HUDEP-2 (cell line): ENCODE measurements around the gene WDR5.

ENCODE experiments used
- DNase-seq, 76 experiments: peaks; one replicate each; lab custom pipeline; 2025; ENCODE audit not compliant: unreplicated experiment in 76 of 76; lab: John Stamatoyannopoulos, UW

Gene WDR5

DNA sequence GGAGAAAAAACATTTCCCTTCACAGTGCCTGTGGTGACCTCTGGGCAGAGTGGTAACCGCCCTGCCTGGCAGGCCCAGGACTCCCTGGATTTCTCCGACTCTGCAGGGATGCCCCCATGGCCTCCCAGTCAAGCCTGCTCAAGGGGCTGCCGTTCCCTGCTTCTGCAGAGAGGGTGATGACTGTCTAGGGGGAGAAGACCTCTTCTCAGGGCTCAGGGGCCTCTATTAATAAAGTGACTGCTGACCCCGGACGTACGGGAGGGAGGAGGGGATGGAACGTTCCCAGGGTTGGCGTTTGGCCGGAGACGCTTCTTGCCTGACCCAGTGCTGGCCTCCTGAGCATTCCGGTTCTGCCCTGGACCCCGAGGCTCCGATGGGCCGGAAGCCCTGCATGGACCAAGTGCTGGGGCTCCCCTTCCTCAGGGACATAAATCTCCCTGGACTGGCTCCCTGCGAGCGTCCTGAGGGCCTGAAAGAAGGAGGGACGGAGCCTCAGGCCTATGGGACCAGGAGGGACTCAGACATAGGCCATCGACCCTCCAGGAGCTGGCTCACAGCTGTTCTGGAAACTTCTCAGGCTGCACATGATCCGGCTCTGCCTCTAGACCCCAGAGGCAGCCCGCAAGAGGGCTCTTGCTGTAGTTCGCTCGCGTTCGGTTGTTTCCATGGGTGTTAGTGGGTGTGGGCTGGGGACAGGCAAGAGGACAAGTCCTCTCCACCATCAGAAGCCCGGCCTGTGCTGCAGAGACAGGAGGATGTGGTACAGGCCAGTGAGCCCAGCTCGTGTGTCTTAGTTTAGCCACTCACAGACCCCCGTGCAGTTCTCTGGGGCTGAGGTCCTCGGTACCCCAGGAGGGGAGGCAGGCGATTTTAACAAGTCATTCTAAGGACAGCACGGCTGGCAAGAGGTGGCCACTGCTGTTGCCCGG is 36.6 kb downstream of the WDR5 start:
- DNase-seq, result no peak

GRCh38 chr9:134173127-134174072 is 37.5 kb downstream of the WDR5 start:
- no peak for DNase-seq

DNA sequence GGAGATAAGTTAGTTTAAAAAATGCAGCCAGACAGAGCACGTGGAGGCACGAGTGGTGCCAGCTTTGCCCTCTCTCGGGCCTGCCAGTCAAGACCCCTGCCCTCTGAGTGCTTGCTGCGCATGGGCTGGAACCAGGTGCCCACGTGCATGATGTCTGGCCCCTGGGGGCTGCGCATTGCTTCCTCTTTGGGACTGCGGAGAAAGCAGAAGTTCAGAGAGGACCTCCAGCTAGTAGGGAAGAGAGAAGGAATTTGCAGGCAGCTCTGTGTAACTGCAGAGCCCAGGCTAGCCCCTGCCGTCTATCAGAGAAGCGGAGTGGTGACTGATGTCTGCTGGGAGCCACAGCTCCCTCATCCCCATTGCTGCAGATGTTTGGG is 38.2 kb downstream of the WDR5 start:
- no peak for DNase-seq

GRCh38 chr9:134174526-134175290 is 38.8 kb downstream of the WDR5 start:
- DNase-seq, result no peak

DNA sequence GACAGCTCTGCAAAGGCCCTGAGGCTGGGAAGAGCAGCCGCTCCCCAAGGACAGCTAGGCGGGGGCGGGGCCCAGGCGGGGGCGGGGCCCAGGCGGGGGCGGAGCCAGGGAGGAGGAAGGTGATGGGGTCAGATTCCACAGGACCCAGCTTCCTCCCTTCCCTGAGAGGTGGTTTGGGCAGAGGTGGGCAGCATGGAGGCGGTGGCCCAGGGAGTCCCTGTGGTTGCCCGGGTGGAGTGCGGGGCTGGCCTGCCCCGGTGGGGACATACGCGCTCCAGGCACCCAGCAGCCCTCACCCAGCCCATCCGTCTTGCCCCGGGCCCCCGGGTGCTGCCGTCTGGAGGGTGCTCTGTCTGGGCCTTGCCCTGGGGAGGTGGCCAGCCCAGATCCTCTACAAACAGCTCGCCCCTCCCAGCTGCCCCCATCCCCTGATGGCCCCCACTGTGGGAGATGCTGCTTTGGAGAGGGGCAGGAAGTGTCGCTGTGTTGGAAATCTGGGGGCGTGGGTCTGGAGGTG is 39.5 kb downstream of the WDR5 start:
- no peak for DNase-seq

GRCh38 chr9:134175808-134176598 is 40.1 kb downstream of the WDR5 start:
- no peak for DNase-seq

GRCh38 chr9:134176599-134176968 is 40.7 kb downstream of the WDR5 start:
- DNase-seq, result no peak

- no peak for DNase-seq
Measured at GRCh38 chr9:134177186-134177585, 41.3 kb downstream of the WDR5 start.

GRCh38 chr9:134177624-134178393 is 41.9 kb downstream of the WDR5 start:
- DNase-seq, result no peak

GRCh38 chr9:134178394-134178767 is 42.5 kb downstream of the WDR5 start:
- DNase-seq, result no peak

- no peak for DNase-seq
Measured at GRCh38 chr9:134178768-134179551, 43.1 kb downstream of the WDR5 start.

GRCh38 chr9:134179595-134179917 is 43.7 kb downstream of the WDR5 start:
- no peak for DNase-seq

- no peak for DNase-seq
Measured at GRCh38 chr9:134179918-134180785, 44.3 kb downstream of the WDR5 start.

GRCh38 chr9:134180786-134181647 is 45.1 kb downstream of the WDR5 start:
- DNase-seq, result no peak

- DNase-seq, result no peak
Measured at GRCh38 chr9:134181648-134182034, 45.8 kb downstream of the WDR5 start.

DNA sequence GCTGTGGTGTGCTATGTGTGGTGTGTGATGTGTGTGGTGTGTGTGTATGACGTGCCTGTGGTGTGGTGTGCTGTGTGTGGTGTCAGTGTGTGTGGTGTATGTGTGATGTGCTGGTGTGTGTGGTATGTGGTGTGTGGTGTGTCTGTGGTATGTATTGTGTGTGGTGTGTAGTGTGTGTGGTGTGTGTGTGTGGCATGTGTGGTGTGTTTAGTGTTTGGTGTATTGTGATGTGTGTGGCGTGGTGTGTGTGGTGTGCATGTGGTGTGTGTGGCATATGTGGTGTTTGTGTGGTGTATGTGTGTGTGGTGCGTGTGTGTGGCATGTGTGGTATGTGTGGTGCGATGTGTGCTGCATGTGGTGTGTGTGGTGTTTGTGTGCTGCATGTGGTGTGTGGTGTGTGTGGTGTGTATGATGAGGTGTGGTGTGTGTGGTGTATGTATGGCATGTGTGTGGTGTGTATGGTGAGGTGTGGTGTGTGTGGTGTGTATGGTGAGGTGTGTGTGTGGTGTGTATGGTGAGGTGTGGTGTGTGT is 46.7 kb downstream of the WDR5 start:
- DNase-seq, result no peak
